Measurements from ENCODE around the gene SLC25A12.

SLC25A12 gene

GRCh38 chr2:171889333-171889732, 4.7 kb downstream of the SLC25A12 start:
- DNase-seq (ENCODE audit: low spot score): no peak

DNA sequence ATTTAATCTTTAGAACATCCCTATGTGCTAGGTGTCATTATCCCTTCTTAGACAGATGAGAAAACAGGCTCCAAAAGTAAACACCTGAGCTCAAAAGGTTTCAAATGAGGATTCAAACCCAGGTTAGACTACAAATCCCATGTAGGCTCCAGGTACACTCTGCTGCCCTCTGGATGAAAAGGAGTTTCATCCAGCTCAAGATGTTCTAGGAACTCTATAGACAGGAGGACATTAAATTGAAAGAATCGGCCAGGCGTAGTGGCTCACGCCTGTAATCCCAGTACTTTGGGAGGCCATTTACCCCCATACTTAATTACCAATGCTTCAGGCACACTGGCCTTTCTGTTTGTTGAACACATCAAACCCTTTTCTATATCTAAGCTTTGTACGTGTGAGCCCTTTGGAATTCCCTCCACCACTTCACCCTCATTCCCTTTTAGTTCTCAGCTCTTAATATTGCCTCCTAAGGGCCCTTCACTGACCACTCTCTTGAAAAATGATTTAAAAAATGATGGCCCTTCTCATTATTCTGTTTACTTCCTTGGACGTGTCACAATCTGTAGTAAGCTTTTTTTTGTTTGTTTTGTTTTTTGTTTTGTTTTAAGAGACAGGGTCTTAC, 10.7 kb downstream of the SLC25A12 start:
- DNase-seq (ENCODE audit: low spot score): no peak

DNA sequence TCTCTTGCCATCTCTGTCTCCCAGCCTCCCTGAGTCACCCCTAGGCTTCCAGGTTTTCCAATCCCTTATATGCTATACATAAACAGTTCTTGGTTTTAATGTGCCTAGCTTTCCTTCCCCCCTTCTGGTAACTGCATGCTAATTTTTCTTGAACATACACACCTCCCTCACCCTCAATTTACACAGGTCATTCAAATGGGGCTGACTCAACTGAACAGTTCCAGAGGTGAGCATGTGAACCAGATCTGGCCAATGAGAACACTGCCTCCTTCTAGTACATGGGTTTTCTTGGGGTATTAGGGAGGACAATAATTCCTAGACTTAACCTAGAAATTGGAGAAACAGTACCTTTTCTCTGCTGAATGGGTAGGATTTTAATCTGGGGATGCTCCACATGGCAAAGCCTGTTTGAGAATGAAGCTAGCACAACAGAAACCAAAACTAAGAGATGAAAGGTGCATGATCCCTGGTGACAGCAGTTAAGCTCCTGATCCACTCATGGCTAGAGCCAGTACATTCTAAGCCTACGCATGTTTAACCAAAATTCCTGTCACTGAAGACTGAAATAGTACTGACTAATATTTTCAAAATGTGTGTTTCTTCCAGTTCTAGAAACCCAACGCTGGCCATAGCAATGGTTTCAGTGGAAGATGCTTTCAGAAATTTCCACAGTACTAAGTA, 11.8 kb downstream of the SLC25A12 start:
- DNase-seq (ENCODE audit: low spot score): no peak

- DNase-seq (ENCODE audit: low spot score): no peak
These were observed 13.3 kb downstream of the SLC25A12 start for GRCh38 chr2:171880774-171881173.

- no peak for DNase-seq (ENCODE audit: low spot score)
These were observed 14.2 kb downstream of the SLC25A12 start for GRCh38 chr2:171879865-171880264.

GRCh38 chr2:171878481-171878993, 15.5 kb downstream of the SLC25A12 start:
- no peak for DNase-seq (ENCODE audit: low spot score)

DNA sequence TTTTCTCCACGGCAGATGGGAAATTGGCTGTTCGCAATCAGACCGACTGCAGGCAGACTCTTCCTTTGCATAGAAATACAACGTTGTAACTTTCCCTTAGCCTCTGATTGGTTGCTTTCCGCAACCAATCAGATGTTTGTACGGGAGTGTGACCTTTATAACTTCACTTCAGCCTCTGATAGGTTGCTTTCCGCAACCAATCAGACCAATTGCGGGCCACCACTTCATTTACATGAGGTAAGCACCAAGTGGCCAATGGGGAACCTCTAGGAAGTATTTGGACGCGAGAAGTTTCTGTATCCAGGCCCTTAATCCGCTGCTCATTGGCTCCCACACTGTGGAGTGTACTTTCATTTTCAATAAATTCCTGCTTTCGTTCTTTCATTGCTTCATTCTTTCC, 19.1 kb downstream of the SLC25A12 start:
- DNase-seq (ENCODE audit: low spot score): no peak

GRCh38 chr2:171874517-171874916, 19.5 kb downstream of the SLC25A12 start:
- no peak for DNase-seq (ENCODE audit: low spot score)

DNA sequence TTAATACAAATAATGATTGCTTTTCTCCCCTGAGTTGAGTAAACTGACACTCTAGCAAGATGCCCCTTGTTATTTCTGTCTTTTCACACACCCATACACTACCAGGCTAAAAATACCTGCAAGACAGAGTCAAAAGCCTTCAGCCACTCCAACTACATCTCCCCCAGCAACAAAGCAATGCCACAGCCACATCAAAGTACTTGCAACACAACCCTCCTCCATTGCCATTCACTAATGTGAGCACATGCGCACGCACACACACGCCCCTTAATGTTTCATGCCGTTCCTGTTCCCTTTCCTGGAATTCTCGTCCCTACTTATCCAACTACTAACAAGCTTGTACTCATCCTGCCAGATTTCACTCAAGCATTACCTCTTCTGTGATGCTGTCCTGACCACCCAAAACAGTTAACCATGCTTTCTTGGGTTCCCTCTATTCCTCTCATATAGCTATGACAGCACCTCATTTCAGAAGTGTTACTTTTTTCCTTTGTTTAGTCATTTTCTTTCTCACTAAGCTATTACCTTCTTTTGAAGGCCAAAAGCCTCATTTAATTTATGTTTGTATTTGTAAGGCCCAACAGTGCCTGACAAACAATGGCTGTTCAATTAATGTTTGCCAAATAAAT, 29.6 kb downstream of the SLC25A12 start:
- no peak for DNase-seq (ENCODE audit: low spot score)

- no peak for DNase-seq (ENCODE audit: low spot score)
These were observed 31.5 kb downstream of the SLC25A12 start for GRCh38 chr2:171862501-171862900.

DNA sequence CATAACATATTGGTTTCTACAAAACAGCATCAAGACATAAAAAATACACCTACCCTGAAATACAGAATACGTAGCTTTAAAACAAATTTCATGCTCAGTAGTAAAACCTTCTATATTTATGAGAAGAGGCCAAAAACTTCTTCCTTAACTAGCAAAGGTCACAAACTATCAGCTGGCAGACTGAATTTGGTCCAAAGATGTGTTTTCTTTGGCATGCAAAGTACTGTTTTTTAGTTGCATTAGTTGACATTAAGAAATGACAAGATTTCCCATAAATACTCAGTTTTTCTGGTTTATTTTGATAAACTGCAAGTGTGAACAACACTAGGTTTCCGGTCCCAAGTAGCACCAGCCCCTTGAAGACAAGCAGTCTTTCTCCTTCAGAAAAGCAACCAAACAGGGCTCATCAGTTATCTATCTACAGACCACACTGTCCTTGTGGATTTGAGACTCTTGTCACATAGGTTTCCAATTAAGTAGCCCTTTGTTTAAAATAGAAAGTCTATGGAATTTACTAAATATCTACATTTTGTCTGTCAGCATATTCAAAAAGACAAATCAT, 35.6 kb downstream of the SLC25A12 start:
- no peak for DNase-seq (ENCODE audit: low spot score)

DNA sequence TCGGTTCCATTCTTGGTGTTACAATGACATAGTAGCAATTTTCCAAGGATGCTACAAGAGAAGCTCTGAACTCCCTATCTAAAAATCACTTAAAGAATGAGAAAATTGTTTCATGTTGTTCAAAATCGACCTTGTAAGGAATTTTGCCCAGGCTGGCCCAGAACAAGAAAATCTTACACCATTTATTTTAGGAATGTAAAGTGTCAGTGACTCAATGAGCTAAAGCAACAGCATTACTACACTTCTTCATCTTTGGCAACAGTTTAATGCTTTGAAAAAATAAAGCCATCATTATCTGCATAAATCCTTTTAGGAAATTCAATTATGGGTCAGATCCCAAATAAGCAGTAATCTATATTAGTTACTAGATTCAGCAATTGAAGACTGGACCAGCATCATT, 38.6 kb downstream of the SLC25A12 start:
- DNase-seq (ENCODE audit: low spot score): no peak

GRCh38 chr2:171852366-171852888, 41.6 kb downstream of the SLC25A12 start:
- no peak for DNase-seq (ENCODE audit: low spot score)

DNA sequence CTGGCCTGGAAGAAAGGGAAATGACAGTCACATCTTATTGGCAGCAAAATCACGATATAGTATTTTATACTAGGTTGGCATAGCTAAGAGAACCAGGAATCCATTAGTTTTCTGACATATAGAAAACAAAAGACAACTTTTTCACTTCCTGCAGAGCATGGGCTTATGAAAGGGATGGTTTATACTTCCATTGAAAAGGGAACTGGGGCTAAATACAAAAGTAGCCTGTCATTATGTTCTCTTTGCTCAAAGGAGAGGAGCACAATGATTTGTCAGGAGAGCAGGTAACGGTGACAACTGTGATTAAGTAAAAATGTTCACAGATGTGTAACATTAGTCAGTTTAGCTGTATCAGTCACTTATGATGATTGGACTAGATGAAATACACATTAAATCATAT, 46.4 kb downstream of the SLC25A12 start:
- DNase-seq (ENCODE audit: low spot score): no peak

- no peak for DNase-seq (ENCODE audit: low spot score)
These were observed 47.1 kb downstream of the SLC25A12 start for GRCh38 chr2:171846894-171847293.

DNA sequence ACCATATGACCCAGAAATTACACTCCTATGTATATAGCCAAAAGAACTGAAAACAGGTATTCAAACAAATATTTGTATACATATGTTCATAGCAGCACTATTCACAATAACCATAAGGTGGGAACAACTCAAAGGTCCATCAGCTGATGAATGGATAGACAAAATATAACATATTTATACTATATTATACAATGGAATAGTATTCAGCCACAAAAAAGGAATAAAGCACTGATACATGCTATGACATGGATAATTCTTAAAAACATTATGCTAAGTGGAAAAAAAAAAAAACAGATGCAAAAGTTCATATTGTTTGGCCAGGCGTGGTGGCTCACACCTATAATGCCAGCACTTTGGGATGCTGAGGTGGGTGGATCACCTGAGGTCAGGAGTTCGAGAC, 52.0 kb downstream of the SLC25A12 start:
- no peak for DNase-seq (ENCODE audit: low spot score)

DNA sequence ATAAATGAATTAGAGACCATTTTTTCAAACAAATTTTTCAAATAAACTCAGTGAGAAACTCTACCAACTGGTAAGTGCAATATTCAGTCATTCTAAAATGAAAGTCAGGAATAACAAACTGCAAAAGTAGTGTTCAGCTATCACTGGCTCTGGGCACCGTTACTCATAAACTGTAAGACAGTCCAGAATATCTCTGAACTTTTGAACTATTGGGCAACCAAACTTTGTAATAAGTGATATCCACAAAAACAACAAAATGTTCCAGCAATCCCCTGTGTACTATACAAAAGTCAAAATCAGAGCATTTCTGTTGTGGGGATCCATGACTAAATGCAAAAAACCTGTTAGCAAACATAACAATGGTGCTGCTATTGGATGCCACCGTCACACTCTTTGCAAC, 56.3 kb downstream of the SLC25A12 start:
- no peak for DNase-seq (ENCODE audit: low spot score)

GRCh38 chr2:171836146-171836910, 57.7 kb downstream of the SLC25A12 start:
- DNase-seq (ENCODE audit: low spot score): no peak

- no peak for DNase-seq (ENCODE audit: low spot score)
These were observed 58.7 kb downstream of the SLC25A12 start for GRCh38 chr2:171835386-171835785.

DNA sequence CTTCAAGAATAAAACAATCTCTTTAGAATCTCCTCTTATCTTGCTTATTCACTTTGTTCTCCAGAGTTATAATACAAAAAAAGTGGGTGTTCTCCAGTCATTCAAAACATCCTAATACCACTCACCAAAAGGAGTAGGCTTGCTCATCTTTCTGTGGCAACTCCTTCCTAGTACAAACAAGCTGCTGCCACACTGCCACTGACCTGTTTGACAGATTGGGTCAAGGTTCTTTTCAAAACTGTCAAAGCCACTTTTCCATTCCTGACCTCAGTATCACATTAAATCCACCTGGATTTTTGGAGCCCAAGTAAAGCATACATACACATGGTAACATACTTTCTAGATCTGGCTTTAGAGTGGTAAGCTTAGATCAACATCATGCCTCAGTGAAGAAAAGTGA, 59.8 kb downstream of the SLC25A12 start:
- DNase-seq (ENCODE audit: low spot score): no peak

GRCh38 chr2:171832489-171832888, 61.6 kb downstream of the SLC25A12 start:
- no peak for DNase-seq (ENCODE audit: low spot score)

- DNase-seq (ENCODE audit: low spot score): no peak
These were observed 64.0 kb downstream of the SLC25A12 start for GRCh38 chr2:171830039-171830438.
